ENCODE results near the gene OVCH2.

- TF ChIP-seq POLR2A (IDR thresholded peaks at IDR 0.05; ENCODE audit: low read depth) (no peak), POLR2AphosphoS5 (IDR thresholded peaks at IDR 0.05) (no peak), EP300 (IDR thresholded peaks at IDR 0.05) (no peak)
- TF ChIP-seq, protein P1, sequence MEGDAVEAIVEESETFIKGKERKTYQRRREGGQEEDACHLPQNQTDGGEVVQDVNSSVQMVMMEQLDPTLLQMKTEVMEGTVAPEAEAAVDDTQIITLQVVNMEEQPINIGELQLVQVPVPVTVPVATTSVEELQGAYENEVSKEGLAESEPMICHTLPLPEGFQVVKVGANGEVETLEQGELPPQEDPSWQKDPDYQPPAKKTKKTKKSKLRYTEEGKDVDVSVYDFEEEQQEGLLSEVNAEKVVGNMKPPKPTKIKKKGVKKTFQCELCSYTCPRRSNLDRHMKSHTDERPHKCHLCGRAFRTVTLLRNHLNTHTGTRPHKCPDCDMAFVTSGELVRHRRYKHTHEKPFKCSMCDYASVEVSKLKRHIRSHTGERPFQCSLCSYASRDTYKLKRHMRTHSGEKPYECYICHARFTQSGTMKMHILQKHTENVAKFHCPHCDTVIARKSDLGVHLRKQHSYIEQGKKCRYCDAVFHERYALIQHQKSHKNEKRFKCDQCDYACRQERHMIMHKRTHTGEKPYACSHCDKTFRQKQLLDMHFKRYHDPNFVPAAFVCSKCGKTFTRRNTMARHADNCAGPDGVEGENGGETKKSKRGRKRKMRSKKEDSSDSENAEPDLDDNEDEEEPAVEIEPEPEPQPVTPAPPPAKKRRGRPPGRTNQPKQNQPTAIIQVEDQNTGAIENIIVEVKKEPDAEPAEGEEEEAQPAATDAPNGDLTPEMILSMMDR (IDR thresholded peaks at IDR 0.05): no peak
These were observed 28.5 kb downstream of the OVCH2 start for GRCh38 chr11:7677796-7678201.

All from esophagus muscularis mucosa (tissue), 4 donors.